ENCODE results near the gene TMIGD3. TPM values are rescaled to one million over a fixed set of nuclear protein-coding genes. Genes with fewer than 3 reads are reported as not detected.

TMIGD3 gene
- total RNA-seq, 1 donor from 2014 or later, result not detected

DNA sequence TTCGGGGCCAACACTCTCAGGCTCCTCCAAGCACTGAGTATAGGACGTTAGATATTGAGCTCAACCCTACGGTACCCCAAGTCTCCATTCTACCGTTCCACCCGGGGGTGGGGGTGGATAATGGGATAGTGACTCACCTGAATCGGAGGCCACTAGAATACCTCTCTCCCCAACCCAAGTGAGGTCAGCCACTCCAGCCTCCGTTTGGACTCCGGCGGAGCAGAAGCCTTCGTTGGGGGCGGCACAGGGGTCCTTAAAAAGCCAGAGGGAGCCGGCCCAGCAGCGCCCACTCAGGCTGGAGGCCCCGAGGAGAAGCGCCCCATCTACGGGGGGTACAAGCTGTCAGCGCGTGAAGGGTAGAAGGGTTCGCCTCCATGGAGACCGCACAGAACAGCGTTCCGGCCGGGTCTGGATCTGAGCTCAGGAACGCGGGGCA is 54.9 kb downstream of the TMIGD3 start:
- DNase-seq (ENCODE audit: low read depth in 2 of 2), result peak in 1 of 2 donors; percentile 20

GRCh38 chr1:111446967-111447892 is 56.2 kb downstream of the TMIGD3 start:
- DNase-seq (ENCODE audit: low read depth in 2 of 2), result no peak

DNA sequence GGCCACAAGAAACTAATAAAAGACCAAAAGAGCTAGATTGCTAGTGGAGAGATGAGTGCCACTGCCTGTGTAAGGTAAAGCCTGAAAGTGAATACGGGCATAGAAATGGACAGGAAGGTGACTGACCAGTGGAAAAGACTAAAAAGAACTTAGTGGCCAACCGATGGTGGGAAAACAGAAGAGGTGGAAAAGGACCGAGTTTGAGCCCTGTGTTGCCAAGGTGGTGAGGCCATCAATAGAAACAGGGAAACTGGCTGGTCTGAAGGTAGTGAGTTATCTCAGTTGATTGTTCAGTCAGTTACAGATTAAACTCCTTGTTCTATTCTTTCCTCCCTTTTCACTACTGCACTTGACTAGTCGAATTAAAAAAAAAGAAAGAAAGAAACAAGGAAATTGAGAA is 56.9 kb downstream of the TMIGD3 start:
- no peak for DNase-seq (ENCODE audit: low read depth in 2 of 2)

GRCh38 chr1:111444031-111444430 is 59.4 kb downstream of the TMIGD3 start:
- no peak for DNase-seq (ENCODE audit: low read depth in 2 of 2)

DNA sequence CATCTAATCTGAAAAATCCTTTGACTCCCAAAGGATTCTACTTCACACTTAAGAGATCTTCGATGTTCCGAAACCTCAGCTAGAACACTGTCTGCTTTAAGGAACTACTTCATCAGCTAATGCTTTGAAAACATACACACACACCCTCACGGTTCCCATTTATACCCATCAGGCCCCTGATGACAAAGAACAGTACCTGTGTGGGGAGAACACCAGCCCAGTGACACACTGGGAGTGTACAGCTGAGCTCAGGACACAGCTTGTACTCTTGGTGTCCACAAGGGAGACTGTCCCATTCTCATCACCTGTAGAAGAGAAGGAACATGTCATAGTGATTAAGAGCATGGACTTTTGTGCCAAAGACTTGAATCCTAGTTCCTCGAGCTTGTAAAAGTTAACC is 61.0 kb downstream of the TMIGD3 start:
- no peak for DNase-seq (ENCODE audit: low read depth in 2 of 2)

- peak; percentile 14 to 54 for DNase-seq (ENCODE audit: low read depth in 2 of 2)
These were observed 61.8 kb downstream of the TMIGD3 start for GRCh38 chr1:111441573-111442192.

GRCh38 chr1:111439461-111440351 is 63.7 kb downstream of the TMIGD3 start:
- no peak for DNase-seq (ENCODE audit: low read depth in 2 of 2)

DNA sequence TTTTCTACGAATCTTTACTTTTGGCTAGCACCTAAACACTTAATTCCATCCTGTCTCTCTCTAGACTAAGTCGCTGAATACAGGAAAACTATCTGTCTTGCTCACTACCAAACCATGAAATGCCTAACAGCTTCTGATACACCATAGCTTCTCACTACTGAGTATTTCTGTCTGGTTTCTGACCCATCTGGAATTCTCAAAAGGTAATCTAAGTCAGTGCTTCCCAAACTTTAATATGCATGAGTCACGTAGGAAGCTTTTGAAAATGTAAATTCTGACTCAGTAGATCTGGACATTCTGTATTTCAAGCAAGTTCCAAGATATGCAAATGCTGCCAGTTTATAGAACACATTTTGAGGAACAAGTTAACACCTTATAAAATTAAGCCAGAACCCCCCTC is 66.7 kb downstream of the TMIGD3 start:
- no peak for DNase-seq (ENCODE audit: low read depth in 2 of 2)

Other genes starting within 250 kb of the TMIGD3 start
- not detected in 2 replicates for gene CHIA, start 212.8 kb downstream of the TMIGD3 start, total RNA-seq
- gene OVGP1, start 75.9 kb downstream of the TMIGD3 start, total RNA-seq, result 0.26 and 0.89 TPM in 2 replicates
- gene WDR77, start 54.4 kb downstream of the TMIGD3 start, total RNA-seq, result 35.0 and 42.2 TPM in 2 replicates
- 178 and 279 TPM in 2 replicates for gene ATP5PB, start 54.2 kb downstream of the TMIGD3 start, total RNA-seq
- under 0.01 and 0.13 TPM in 2 replicates for gene C1orf162, start 29.6 kb downstream of the TMIGD3 start, total RNA-seq
- 0.13 TPM in 1 of 2 replicates, not detected in the other for gene ADORA3, start within 50 bp of the TMIGD3 start, total RNA-seq
- 8.9 and 13.3 TPM in 2 replicates for gene RAP1A, start 116.2 kb upstream of the TMIGD3 start, total RNA-seq
- 5.3 and 6.6 TPM in 2 replicates for gene INKA2, start 235.8 kb upstream of the TMIGD3 start, total RNA-seq

Measured in dermis microvascular lymphatic vessel endothelial cell (primary cell).